Lower leg skin (tissue), 3 donors: Measurements from ENCODE around the gene AGTR1.

Experiments used
- POLR2A ChIP-seq, 2 donors: fragments of 450-650 bp; IDR thresholded peaks; one replicate each; pipeline ENCODE4 v1.6.1; 2016 to 2017; ENCODE audit warnings: antibody characterized with exemption in 2 of 2, mild to moderate bottlenecking in 1 of 2, moderate library complexity in 1 of 2
- TF ChIP-seq, protein P1 (sequence below), 3 donors: fragments of 450-650 bp; IDR thresholded peaks; one replicate each; pipeline ENCODE4 v1.5.1; 2016; ENCODE audit warnings: antibody characterized with exemption in 3 of 3, mild to moderate bottlenecking in 3 of 3, moderate library complexity in 2 of 3

DNA sequence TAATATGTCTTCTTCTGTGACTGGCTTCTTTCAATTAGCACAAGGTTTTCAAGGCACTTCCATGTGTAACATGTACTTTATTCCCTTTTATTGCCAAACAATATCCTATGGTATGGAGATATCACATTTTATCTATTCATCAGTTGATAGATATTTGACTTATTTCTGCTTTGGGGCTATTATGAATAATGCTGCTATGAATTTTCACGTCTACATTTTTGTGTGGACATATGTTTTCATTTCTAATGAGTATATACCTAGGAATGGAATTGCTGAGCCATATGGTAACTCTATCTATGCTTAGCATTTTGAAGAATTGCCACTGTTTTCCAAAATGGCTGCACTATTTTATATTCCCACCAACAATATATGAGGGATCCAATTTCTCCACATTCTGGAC, 3.6 kb upstream of the AGTR1 start:
- no peak for TF ChIP-seq POLR2A (IDR thresholded peaks at IDR 0.05)
- TF ChIP-seq, protein P1, sequence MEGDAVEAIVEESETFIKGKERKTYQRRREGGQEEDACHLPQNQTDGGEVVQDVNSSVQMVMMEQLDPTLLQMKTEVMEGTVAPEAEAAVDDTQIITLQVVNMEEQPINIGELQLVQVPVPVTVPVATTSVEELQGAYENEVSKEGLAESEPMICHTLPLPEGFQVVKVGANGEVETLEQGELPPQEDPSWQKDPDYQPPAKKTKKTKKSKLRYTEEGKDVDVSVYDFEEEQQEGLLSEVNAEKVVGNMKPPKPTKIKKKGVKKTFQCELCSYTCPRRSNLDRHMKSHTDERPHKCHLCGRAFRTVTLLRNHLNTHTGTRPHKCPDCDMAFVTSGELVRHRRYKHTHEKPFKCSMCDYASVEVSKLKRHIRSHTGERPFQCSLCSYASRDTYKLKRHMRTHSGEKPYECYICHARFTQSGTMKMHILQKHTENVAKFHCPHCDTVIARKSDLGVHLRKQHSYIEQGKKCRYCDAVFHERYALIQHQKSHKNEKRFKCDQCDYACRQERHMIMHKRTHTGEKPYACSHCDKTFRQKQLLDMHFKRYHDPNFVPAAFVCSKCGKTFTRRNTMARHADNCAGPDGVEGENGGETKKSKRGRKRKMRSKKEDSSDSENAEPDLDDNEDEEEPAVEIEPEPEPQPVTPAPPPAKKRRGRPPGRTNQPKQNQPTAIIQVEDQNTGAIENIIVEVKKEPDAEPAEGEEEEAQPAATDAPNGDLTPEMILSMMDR (IDR thresholded peaks at IDR 0.05): no peak
